Neural crest cell (in vitro differentiated cells): ENCODE measurements around the gene RNF17. TPM values are rescaled to one million over a fixed set of nuclear protein-coding genes. Genes with fewer than 3 reads are reported as not detected.
A peak's percentile ranks its signal among the peaks of the same experiment; 100 is the strongest.

Source experiments
- DNase-seq: peaks from one replicate; pipeline ENCODE4 v3.0.0; 2021; ENCODE audit warnings: low read depth, mixed read lengths, low spot score
- H3K27ac Mint-ChIP-seq: one replicate; pipeline ENCODE4 v1.8.0; 2021; ENCODE audit warnings: mild to moderate bottlenecking, mixed read lengths; ENCODE audit not compliant: unreplicated experiment
- H3K27me3 Mint-ChIP-seq: 2 replicates; pipeline ENCODE4 v1.8.0; 2021; ENCODE audit warnings: low read depth, mild to moderate bottlenecking, mixed read lengths
- H3K36me3 Mint-ChIP-seq: 2 replicates; pipeline ENCODE4 v1.8.0; 2021; ENCODE audit warnings: low read depth, mild to moderate bottlenecking, mixed read lengths
- H3K4me1 Mint-ChIP-seq: 2 replicates; pipeline ENCODE4 v1.8.0; 2021; ENCODE audit warnings: mixed read lengths
- H3K4me3 Mint-ChIP-seq: one replicate; pipeline ENCODE4 v1.8.0; 2021; ENCODE audit warnings: mild to moderate bottlenecking, mixed read lengths
- H3K9me3 Mint-ChIP-seq: 2 replicates; pipeline ENCODE4 v1.8.0; 2021; ENCODE audit warnings: mixed read lengths
- total RNA-seq: library from RNA; stranded (reverse); gene quantifications from 2 replicates; pipeline ENCODE4 v1.2.1, GENCODE V29; 2021
- TF ChIP-seq, protein P1 (sequence below): fragments of 200-600 bp; sonication (generic); conservative IDR thresholded peaks from 2 replicates; pipeline ENCODE4 v1.5.0; 2021; ENCODE audit warnings: antibody characterized with exemption, mild to moderate bottlenecking

The RNF17 gene
- total RNA-seq, 1 donor from 2014 or later = not detected

DNA sequence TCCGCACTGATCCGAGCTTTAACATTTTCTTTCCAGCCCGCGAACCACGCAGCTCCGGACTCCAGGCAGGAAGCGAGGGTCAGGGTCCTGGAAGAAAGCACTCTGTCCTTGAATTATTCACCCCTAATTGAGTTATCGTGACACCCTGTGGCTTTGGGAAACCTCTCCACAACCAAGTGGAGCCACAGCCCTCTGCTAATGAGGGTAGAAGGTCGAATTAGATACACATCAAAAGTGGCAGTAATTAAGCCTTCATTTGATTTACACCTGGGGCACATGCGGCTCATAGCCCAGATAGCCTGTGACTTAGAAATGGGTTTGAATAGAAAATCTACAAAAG is 15.9 kb upstream of the RNF17 start:
- peak overlapping the region; percentile 84 for H3K4me3 Mint-ChIP-seq
- H3K27me3 Mint-ChIP-seq = peaks cover 86% of the 10 kb centered on the region
- no peaks in the 10 kb centered on the region for H3K36me3 Mint-ChIP-seq
- no peak overlapping the region for H3K27ac Mint-ChIP-seq
- peaks cover 12% of the 10 kb centered on the region for H3K4me1 Mint-ChIP-seq
- TF ChIP-seq, protein P1, sequence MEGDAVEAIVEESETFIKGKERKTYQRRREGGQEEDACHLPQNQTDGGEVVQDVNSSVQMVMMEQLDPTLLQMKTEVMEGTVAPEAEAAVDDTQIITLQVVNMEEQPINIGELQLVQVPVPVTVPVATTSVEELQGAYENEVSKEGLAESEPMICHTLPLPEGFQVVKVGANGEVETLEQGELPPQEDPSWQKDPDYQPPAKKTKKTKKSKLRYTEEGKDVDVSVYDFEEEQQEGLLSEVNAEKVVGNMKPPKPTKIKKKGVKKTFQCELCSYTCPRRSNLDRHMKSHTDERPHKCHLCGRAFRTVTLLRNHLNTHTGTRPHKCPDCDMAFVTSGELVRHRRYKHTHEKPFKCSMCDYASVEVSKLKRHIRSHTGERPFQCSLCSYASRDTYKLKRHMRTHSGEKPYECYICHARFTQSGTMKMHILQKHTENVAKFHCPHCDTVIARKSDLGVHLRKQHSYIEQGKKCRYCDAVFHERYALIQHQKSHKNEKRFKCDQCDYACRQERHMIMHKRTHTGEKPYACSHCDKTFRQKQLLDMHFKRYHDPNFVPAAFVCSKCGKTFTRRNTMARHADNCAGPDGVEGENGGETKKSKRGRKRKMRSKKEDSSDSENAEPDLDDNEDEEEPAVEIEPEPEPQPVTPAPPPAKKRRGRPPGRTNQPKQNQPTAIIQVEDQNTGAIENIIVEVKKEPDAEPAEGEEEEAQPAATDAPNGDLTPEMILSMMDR = no peak
- no peak for DNase-seq
- no peaks in the 10 kb centered on the region for H3K9me3 Mint-ChIP-seq

DNA sequence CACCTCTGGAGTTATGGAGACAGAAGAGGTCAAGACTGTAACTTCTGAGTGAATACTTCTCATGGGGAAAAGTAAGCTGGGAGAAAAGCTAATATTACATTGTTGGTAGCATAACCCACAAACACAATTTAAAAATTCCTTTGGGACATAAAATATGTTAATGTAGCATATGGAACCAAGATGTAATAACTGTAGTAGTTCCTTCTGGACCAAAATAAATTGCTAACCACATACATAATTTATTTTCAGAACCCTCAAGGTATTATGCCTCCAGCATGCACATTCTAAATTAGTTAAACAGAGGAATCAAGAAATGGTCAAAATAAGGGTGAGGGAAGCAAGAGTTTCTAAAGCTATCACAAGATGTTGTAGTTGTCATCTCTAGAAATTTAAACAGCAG is 4.8 kb upstream of the RNF17 start:
- H3K4me3 Mint-ChIP-seq = no peak overlapping the region
- H3K36me3 Mint-ChIP-seq = no peaks in the 10 kb centered on the region
- H3K9me3 Mint-ChIP-seq = no peaks in the 10 kb centered on the region
- TF ChIP-seq, protein P1 = no peak
- H3K27ac Mint-ChIP-seq = no peak overlapping the region
- DNase-seq = no peak
- peaks cover 11% of the 10 kb centered on the region for H3K27me3 Mint-ChIP-seq
- H3K4me1 Mint-ChIP-seq = no peaks in the 10 kb centered on the region

DNA sequence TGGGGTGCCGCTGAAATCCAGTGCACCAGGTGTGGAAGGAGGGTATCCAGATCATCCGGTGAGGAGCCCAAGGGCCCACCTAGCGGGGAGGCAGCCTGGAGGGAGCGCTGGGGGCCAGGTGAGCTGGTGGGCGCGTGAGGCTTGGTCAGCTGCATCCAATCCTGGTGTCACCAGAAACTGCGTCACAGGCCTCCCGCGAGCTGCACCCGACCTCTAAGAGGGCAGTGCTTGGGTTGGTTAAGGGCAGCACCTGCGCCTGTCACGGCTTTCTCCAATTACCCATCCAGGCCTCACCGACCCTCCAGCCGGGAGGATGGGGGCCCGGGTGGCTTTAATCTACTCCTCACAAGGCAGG is 284 bp downstream of the RNF17 start:
- no peaks in the 10 kb centered on the region for H3K4me1 Mint-ChIP-seq
- H3K27ac Mint-ChIP-seq = no peak overlapping the region
- no peaks in the 10 kb centered on the region for H3K36me3 Mint-ChIP-seq
- no peaks in the 10 kb centered on the region for H3K9me3 Mint-ChIP-seq
- no peak overlapping the region for H3K4me3 Mint-ChIP-seq
- H3K27me3 Mint-ChIP-seq = no peaks in the 10 kb centered on the region
- no peak for DNase-seq
- TF ChIP-seq, protein P1 = no peak

DNA sequence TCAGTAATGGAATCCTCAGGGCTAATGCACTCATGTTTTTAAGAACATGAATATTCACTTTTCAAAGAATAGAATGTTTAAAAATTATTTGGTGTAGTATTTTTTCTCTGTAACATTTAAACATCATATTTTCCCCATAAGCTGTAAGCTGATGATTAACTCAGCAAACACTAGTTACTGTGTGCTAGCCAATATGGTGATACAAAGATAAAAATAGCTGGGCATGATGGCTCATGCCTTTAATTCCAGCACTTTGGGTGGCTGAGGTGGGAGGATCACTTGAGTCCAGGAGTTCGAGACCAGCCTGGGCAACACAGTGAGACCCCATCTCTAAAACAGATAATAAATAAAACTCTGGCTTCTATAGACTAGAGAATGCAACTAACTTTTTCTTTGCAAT is 13.2 kb downstream of the RNF17 start:
- no peaks in the 10 kb centered on the region for H3K9me3 Mint-ChIP-seq

DNA sequence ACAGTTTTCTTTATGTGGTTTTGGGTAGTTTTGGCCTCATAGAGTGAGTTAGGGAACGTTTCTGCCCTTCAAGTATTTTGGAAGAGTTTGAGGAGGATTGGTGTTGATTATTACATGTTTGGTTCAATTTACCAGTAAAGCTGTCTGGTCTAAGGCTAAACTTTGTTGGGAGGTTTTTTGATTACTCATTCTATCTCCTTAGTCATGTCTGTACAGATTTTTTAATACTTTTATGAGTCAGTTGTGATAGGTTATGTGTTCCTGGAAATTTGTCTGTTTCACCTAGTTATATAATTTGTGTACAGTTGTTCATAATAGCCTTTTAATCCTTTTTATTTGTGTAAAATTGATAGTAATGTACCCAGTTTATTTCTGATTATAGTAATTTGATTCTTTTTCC is 20.4 kb downstream of the RNF17 start:
- Mint-ChIP-seq H3K4me3 (no peak overlapping the region), H3K36me3 (no peaks in the 10 kb centered on the region), H3K9me3 (peaks cover 7% of the 10 kb centered on the region), H3K27me3 (no peaks in the 10 kb centered on the region), H3K4me1 (no peaks in the 10 kb centered on the region), H3K27ac (no peak overlapping the region)
- DNase-seq = no peak
- TF ChIP-seq, protein P1 = no peak

More for the DNA sequence above, 13.2 kb downstream of the RNF17 start:
- Mint-ChIP-seq H3K27ac (no peak overlapping the region), H3K36me3 (no peaks in the 10 kb centered on the region), H3K4me3 (no peak overlapping the region), H3K4me1 (no peaks in the 10 kb centered on the region), H3K27me3 (no peaks in the 10 kb centered on the region)
- TF ChIP-seq, protein P1 = no peak
- DNase-seq = no peak

DNA sequence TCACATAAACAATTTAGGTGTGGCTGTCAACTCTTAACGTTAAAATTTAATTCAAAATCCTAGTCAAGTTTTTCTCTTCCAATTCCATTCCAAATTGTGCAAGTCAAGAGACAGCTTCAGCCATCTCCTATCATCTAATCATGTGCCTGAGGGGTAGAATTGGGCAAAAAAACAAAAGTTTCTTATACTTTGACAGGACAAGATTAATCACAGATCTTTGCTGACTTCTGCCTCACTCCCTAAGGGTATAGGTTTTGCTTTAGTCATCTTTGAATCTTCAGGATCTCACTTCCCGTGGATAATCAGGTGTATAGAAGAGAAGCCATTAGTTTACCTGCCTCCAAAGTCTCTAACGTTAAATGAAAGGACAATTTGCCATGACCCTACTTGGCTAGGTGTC is 24.6 kb downstream of the RNF17 start:
- no peak overlapping the region for H3K4me3 Mint-ChIP-seq
- no peaks in the 10 kb centered on the region for H3K4me1 Mint-ChIP-seq
- DNase-seq = no peak
- H3K36me3 Mint-ChIP-seq = no peaks in the 10 kb centered on the region
- peaks cover 13% of the 10 kb centered on the region for H3K27me3 Mint-ChIP-seq
- no peak overlapping the region for H3K27ac Mint-ChIP-seq
- H3K9me3 Mint-ChIP-seq = peaks cover 7% of the 10 kb centered on the region
- TF ChIP-seq, protein P1 = no peak
